Caco-2 (cell line): ENCODE measurements around the gene LAS1L. TPM values are rescaled to one million over a fixed set of nuclear protein-coding genes. Genes with fewer than 3 reads are reported as not detected.

ENCODE experiments used
- BruUV-seq: library from RNA; stranded (reverse); fragments of 400-500 nt; replicated peaks from 2 replicates; lab custom pipeline; 2021; lab: Mats Ljungman, UMichigan
- CTCF ChIA-PET: fragments of 300-600 bp; sonication (Branson Sonifier 250); formaldehyde crosslinking; loops from one replicate; lab custom pipeline; 2022; ENCODE audit warnings: antibody characterized with exemption; lab: Charles Lee
- POLR2A ChIA-PET: fragments of 300-600 bp; sonication (Branson Sonifier 250); formaldehyde crosslinking; loops from one replicate; lab custom pipeline; 2022; ENCODE audit warnings: antibody characterized with exemption; lab: Charles Lee
- DNase-seq, 2 experiments: peaks; one replicate each; pipeline versions ENCODE4 v3.0.0 to v3.0.0-alpha.2; 2020 to 2022
- H3K27me3 ChIP-seq: replicated peaks from 2 replicates; pipeline ENCODE4 v1.6.0; 2011; ENCODE audit warnings: low read length; ENCODE audit not compliant: control insufficient read depth, insufficient read depth
- H3K36me3 ChIP-seq: 2 replicates; pipeline ENCODE4 v1.5.1; 2011; ENCODE audit warnings: low read length; ENCODE audit not compliant: control insufficient read depth, insufficient read depth
- H3K4me1 ChIP-seq: fragments of 250-450 bp; sonication (Bioruptor Pico); 2 replicates; pipeline ENCODE4 v1.5.1; 2020; ENCODE audit warnings: mild to moderate bottlenecking
- H3K4me3 ChIP-seq: 2 replicates; pipeline ENCODE4 v1.5.1; 2011; ENCODE audit warnings: low read depth, mild to moderate bottlenecking, control low read depth, low read length
- H3K9me3 ChIP-seq: fragments of 250-450 bp; sonication (Bioruptor Pico); 2 replicates; pipeline ENCODE4 v1.5.1; 2020; ENCODE audit warnings: mild to moderate bottlenecking, moderate library complexity
- H3K27ac Mint-ChIP-seq: one replicate; pipeline ENCODE4 v1.8.0; 2022; ENCODE audit warnings: mixed read lengths; ENCODE audit not compliant: unreplicated experiment
- H3K27me3 Mint-ChIP-seq: one replicate; pipeline ENCODE4 v1.8.0; 2022; ENCODE audit warnings: mixed read lengths; ENCODE audit not compliant: insufficient read depth, unreplicated experiment
- H3K36me3 Mint-ChIP-seq: one replicate; pipeline ENCODE4 v1.8.0; 2022; ENCODE audit warnings: mild to moderate bottlenecking, mixed read lengths; ENCODE audit not compliant: insufficient read depth, unreplicated experiment
- H3K4me1 Mint-ChIP-seq: one replicate; pipeline ENCODE4 v1.8.0; 2022; ENCODE audit warnings: low read depth, mixed read lengths; ENCODE audit not compliant: unreplicated experiment
- H3K4me3 Mint-ChIP-seq: one replicate; pipeline ENCODE4 v1.8.0; 2022; ENCODE audit warnings: mild to moderate bottlenecking, moderate library complexity, mixed read lengths; ENCODE audit not compliant: unreplicated experiment
- H3K9me3 Mint-ChIP-seq: one replicate; pipeline ENCODE4 v1.8.0; 2022; ENCODE audit warnings: mixed read lengths; ENCODE audit not compliant: unreplicated experiment
- intact Hi-C: fragments of 100-400 bp; cut with micrococcal nuclease; formaldehyde crosslinking; loops from one replicate; pipeline ENCODE4 v1.10.0; 2022; ENCODE audit not compliant: unreplicated experiment
- total RNA-seq: library from RNA; stranded (reverse); gene quantifications from 2 replicates; pipeline ENCODE4 v1.2.3, GENCODE V29; 2022
- TF ChIP-seq, protein P1 (sequence below), 2 experiments: fragments of 200-600 bp in 1 of 2; IDR thresholded peaks; 1 replicate in 1 of 2; 2 replicates in 1 of 2; pipeline versions ENCODE4 v1.5.1 to v1.8.0; 2011 to 2022; ENCODE audit warnings: antibody characterized with exemption in 1 of 2, control low read depth in 1 of 2, inconsistent platforms in 1 of 2, low read depth in 1 of 2, low read length in 1 of 2, mild to moderate bottlenecking in 1 of 2, moderate library complexity in 1 of 2; ENCODE audit not compliant: insufficient read depth in 1 of 2, severe bottlenecking in 1 of 2, unreplicated experiment in 1 of 2

Gene LAS1L
- total RNA-seq, 1 experiment from 2014 or later: 43.1 TPM

DNA sequence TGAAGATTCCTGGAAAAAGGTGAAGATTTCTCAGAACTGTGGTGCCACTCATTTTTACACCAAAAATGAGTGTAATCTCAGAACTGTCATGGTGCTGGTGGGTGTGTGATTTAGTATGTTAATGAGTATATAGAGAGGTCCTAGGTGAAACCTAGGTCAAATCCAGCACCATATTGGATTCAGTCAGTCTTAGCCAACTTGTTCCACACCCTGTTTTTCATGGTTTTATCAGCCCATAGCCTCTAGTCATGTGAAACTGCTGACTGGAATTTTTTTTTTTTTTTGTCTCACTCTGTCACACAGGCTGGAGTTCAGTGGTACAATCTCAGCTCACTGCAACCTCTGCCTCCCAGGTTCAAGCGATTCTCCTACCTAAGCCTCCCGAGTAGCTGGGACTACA lies 58.0 kb downstream of the LAS1L start:
- Mint-ChIP-seq H3K4me3 (no peak overlapping the region), H3K27me3 (no peaks in the 10 kb centered on the region)

GRCh38 chrX:65463550-65463949 lies 71.0 kb downstream of the LAS1L start:
- Mint-ChIP-seq H3K27ac (peak overlapping the region; percentile 63), H3K9me3 (no peaks in the 10 kb centered on the region), H3K27me3 (no peaks in the 10 kb centered on the region), H3K4me3 (peak overlapping the region; percentile 46), H3K4me1 (peaks cover 14% of the 10 kb centered on the region), H3K36me3 (peaks cover 9% of the 10 kb centered on the region)
- ChIA-PET POLR2A (no interaction called here), CTCF (interaction anchor here (0.6 to 1.2 kb wide), 3 partner anchors 12 to 186 kb away, joined by 3 read pairs; no protein-coding TSS in a partner anchor)
- no peaks in the 10 kb centered on the region for H3K36me3 ChIP-seq
- no peaks in the 10 kb centered on the region for H3K27me3 ChIP-seq
- intact Hi-C loops: no loop called here
- no peaks in the 10 kb centered on the region for H3K4me1 ChIP-seq
- no TSS peak for BruUV-seq
- DNase-seq: peak in 1 of 2 experiments; percentile 20
- TF ChIP-seq, protein P1, sequence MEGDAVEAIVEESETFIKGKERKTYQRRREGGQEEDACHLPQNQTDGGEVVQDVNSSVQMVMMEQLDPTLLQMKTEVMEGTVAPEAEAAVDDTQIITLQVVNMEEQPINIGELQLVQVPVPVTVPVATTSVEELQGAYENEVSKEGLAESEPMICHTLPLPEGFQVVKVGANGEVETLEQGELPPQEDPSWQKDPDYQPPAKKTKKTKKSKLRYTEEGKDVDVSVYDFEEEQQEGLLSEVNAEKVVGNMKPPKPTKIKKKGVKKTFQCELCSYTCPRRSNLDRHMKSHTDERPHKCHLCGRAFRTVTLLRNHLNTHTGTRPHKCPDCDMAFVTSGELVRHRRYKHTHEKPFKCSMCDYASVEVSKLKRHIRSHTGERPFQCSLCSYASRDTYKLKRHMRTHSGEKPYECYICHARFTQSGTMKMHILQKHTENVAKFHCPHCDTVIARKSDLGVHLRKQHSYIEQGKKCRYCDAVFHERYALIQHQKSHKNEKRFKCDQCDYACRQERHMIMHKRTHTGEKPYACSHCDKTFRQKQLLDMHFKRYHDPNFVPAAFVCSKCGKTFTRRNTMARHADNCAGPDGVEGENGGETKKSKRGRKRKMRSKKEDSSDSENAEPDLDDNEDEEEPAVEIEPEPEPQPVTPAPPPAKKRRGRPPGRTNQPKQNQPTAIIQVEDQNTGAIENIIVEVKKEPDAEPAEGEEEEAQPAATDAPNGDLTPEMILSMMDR (IDR thresholded peaks at IDR 0.05; ENCODE audit: insufficient read depth in 1 of 2, low read depth in 1 of 2, low read length in 1 of 2, severe bottlenecking in 1 of 2, unreplicated experiment in 1 of 2): no peak
- no peak overlapping the region for H3K4me3 ChIP-seq
- H3K9me3 ChIP-seq: no peaks in the 10 kb centered on the region

More for the DNA sequence above, 58.0 kb downstream of the LAS1L start:
- no TSS peak for BruUV-seq
- Histone ChIP-seq H3K36me3 (no peaks in the 10 kb centered on the region), H3K9me3 (no peaks in the 10 kb centered on the region), H3K4me1 (no peaks in the 10 kb centered on the region), H3K27me3 (no peaks in the 10 kb centered on the region), H3K4me3 (no peak overlapping the region)
- ChIA-PET CTCF (no interaction called here), POLR2A (no interaction called here)
- DNase-seq: no peak
- H3K27ac Mint-ChIP-seq: no peak overlapping the region
- TF ChIP-seq, protein P1 (IDR thresholded peaks at IDR 0.05; ENCODE audit: insufficient read depth in 1 of 2, low read depth in 1 of 2, low read length in 1 of 2, severe bottlenecking in 1 of 2, unreplicated experiment in 1 of 2): no peak
- H3K9me3 Mint-ChIP-seq: no peaks in the 10 kb centered on the region
- intact Hi-C loops: no loop called here
- H3K36me3 Mint-ChIP-seq: no peaks in the 10 kb centered on the region
- H3K4me1 Mint-ChIP-seq: no peaks in the 10 kb centered on the region

Other genes starting within 250 kb of the LAS1L start
- gene MSN, start 132.9 kb upstream of the LAS1L start, total RNA-seq: 0.07 and 0.23 TPM in 2 replicates